Loucy (cell line): Measurements from ENCODE around the gene TMEM30B.

Experiments
- CTCF ChIP-seq: fragments of 200-600 bp; sonication (generic); conservative IDR thresholded peaks from 2 replicates; pipeline ENCODE4 v1.5.1; 2014; ENCODE audit warnings: mild to moderate bottlenecking, antibody characterized with exemption, low read length
- EZH2phosphoT487 ChIP-seq: fragments of 200-600 bp; IDR thresholded peaks from 2 replicates; pipeline ENCODE4 v1.6.1; 2018; ENCODE audit warnings: antibody characterized with exemption, mild to moderate bottlenecking, moderate library complexity, borderline replicate concordance

DNA sequence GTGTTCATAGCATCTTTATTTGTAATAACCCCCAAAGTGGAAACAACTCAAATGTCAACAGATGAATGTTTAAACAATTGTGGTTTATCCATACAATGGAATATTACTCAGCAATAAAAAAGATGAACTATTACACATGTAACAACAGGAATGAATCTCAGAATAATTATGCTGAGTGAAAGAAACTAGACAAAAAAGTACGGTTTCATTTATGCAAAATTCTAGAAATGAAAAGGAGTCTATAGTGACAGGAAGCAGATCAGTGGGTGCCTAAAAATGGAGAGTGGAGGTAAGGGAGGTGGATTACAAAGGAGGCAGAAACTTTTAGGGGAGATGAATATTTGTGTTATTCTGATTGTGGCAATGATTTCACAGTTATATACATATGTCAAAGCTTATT lies 45.0 kb upstream of the TMEM30B start:
- TF ChIP-seq CTCF (no peak), EZH2phosphoT487 (no peak)
